ENCODE data around the gene KRT82. TPM values are rescaled to one million over a fixed set of nuclear protein-coding genes. Genes with fewer than 3 reads are reported as not detected.

The KRT82 gene
- total RNA-seq, 2 experiments from 2014 or later = not detected

Other genes starting within 250 kb of the KRT82 start
- not detected for gene KRT80, start 214.3 kb downstream of the KRT82 start, total RNA-seq
- gene KRT7, start 173.1 kb downstream of the KRT82 start, total RNA-seq = 1 to 10 TPM; 2.4 to 6.5 TPM
- not detected for gene KRT86, start 131.7 kb downstream of the KRT82 start, total RNA-seq
- not detected for gene KRT81, start 114.8 kb downstream of the KRT82 start, total RNA-seq
- not detected for gene KRT83, start 84.9 kb downstream of the KRT82 start, total RNA-seq
- gene KRT85, start 38.9 kb downstream of the KRT82 start, total RNA-seq = not detected
- gene KRT84, start 20.7 kb downstream of the KRT82 start, total RNA-seq = not detected
- gene KRT75, start 28.0 kb upstream of the KRT82 start, total RNA-seq = not detected
- gene KRT6B, start 45.8 kb upstream of the KRT82 start, total RNA-seq = not detected
- gene KRT6C, start 67.5 kb upstream of the KRT82 start, total RNA-seq = not detected
- gene KRT6A, start 86.9 kb upstream of the KRT82 start, total RNA-seq = not detected
- gene KRT5, start 114.1 kb upstream of the KRT82 start, total RNA-seq = not detected
- gene KRT71, start 146.8 kb upstream of the KRT82 start, total RNA-seq = not detected
- gene KRT74, start 167.5 kb upstream of the KRT82 start, total RNA-seq = not detected
- gene KRT72, start 195.1 kb upstream of the KRT82 start, total RNA-seq = under 1 TPM in 1 of 2 experiments, not detected in 1; 0.12 TPM
- under 1 TPM; 0.14 to 0.29 TPM for gene KRT73, start 212.2 kb upstream of the KRT82 start, total RNA-seq
- not detected for gene KRT2, start 245.9 kb upstream of the KRT82 start, total RNA-seq

All from activated naive CD8-positive, alpha-beta T cell treated with anti-CD3 and anti-CD28 coated beads for 36 hours (primary cell).